DND-41 (cell line): ENCODE results near the gene TTLL11.

ENCODE experiments used
- EZH2 ChIP-seq: IDR thresholded peaks from 3 replicates; pipeline ENCODE4 v1.6.1; 2012; ENCODE audit warnings: borderline replicate concordance, low read depth, mild to moderate bottlenecking, moderate library complexity, low read length, inconsistent platforms; ENCODE audit not compliant: severe bottlenecking
- TF ChIP-seq, protein P1 (sequence below): IDR thresholded peaks from 2 replicates; pipeline ENCODE4 v1.5.1; 2012; ENCODE audit warnings: borderline replicate concordance, low read length, moderate library complexity, mild to moderate bottlenecking; ENCODE audit not compliant: poor library complexity, severe bottlenecking; ENCODE audit errors: extremely low read depth

GRCh38 chr9:122029898-122030297 is 63.2 kb downstream of the TTLL11 start:
- TF ChIP-seq, protein P1, sequence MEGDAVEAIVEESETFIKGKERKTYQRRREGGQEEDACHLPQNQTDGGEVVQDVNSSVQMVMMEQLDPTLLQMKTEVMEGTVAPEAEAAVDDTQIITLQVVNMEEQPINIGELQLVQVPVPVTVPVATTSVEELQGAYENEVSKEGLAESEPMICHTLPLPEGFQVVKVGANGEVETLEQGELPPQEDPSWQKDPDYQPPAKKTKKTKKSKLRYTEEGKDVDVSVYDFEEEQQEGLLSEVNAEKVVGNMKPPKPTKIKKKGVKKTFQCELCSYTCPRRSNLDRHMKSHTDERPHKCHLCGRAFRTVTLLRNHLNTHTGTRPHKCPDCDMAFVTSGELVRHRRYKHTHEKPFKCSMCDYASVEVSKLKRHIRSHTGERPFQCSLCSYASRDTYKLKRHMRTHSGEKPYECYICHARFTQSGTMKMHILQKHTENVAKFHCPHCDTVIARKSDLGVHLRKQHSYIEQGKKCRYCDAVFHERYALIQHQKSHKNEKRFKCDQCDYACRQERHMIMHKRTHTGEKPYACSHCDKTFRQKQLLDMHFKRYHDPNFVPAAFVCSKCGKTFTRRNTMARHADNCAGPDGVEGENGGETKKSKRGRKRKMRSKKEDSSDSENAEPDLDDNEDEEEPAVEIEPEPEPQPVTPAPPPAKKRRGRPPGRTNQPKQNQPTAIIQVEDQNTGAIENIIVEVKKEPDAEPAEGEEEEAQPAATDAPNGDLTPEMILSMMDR = no peak
- no peak for TF ChIP-seq EZH2
